HepG2 (cell line): ENCODE data around the gene PEAK3. TPM values are rescaled to one million over a fixed set of nuclear protein-coding genes. Genes with fewer than 3 reads are reported as not detected.

Source experiments
- ATM ChIP-seq: fragments of 450-650 bp; IDR thresholded peaks from 2 replicates; pipeline ENCODE4 v1.7.1; 2017; ENCODE audit warnings: mild to moderate bottlenecking, borderline replicate concordance
- BRCA1 ChIP-seq: sonication (generic); formaldehyde crosslinking; IDR thresholded peaks from 2 replicates; pipeline ENCODE4 v1.4.0; 2020; ENCODE audit warnings: missing genetic modification reagents
- CREB1 ChIP-seq, 2 experiments: fragments of 450-650 bp in 1 of 2; IDR thresholded peaks; 2 replicates each; pipeline ENCODE4 v1.6.1; 2016 to 2017; ENCODE audit warnings: control low read depth in 1 of 2, mild to moderate bottlenecking in 1 of 2, missing compliant biosample characterization in 1 of 2, missing genetic modification characterization in 1 of 2
- GATAD2A ChIP-seq: IDR thresholded peaks from 2 replicates; pipeline ENCODE4 v1.6.1; 2016
- GPN1 ChIP-seq: sonication (generic); formaldehyde crosslinking; IDR thresholded peaks from 2 replicates; pipeline ENCODE4 v1.5.1; 2020; ENCODE audit warnings: missing genetic modification reagents, borderline replicate concordance
- KAT2B ChIP-seq: fragments of 150-350 bp; IDR thresholded peaks from 2 replicates; pipeline ENCODE4 v1.6.1; 2014; ENCODE audit warnings: low read depth, low read length, borderline replicate concordance
- KDM3A ChIP-seq: IDR thresholded peaks from 2 replicates; pipeline ENCODE4 v1.6.1; 2018; ENCODE audit warnings: low read depth, missing compliant biosample characterization
- KLF15 ChIP-seq: sonication (generic); formaldehyde crosslinking; IDR thresholded peaks from 2 replicates; pipeline ENCODE4 v1.8.1; 2023; ENCODE audit warnings: borderline replicate concordance, mild to moderate bottlenecking, inconsistent platforms, missing genetic modification reagents, mixed read lengths
- PHF21A ChIP-seq: sonication (generic); formaldehyde crosslinking; IDR thresholded peaks from 2 replicates; pipeline ENCODE4 v1.5.0; 2020; ENCODE audit warnings: mild to moderate bottlenecking, missing genetic modification reagents
- REXO4 ChIP-seq: sonication (generic); formaldehyde crosslinking; IDR thresholded peaks from 2 replicates; pipeline ENCODE4 v1.8.0; 2022; ENCODE audit warnings: missing genetic modification reagents, mild to moderate bottlenecking, borderline replicate concordance
- RORA ChIP-seq: sonication (generic); formaldehyde crosslinking; IDR thresholded peaks from 2 replicates; pipeline ENCODE4 v1.5.0; 2020; ENCODE audit warnings: mild to moderate bottlenecking, missing genetic modification reagents, moderate library complexity
- TMF1 ChIP-seq: sonication (generic); formaldehyde crosslinking; IDR thresholded peaks from 2 replicates; pipeline ENCODE4 v1.8.1; 2022; ENCODE audit warnings: low read depth, missing genetic modification reagents
- ZNF614 ChIP-seq: IDR thresholded peaks from 2 replicates; pipeline ENCODE4 v1.6.1; 2018; ENCODE audit warnings: missing biosample characterization, missing genetic modification reagents, inconsistent platforms, borderline replicate concordance
- polyA plus RNA-seq, 8 experiments: library from polyadenylated mRNA; depleted of rRNA in 3 of 8; stranded (reverse) in 7 of 8; unstranded in 1 of 8; fragments of >200 nt; fragmentation: Illumina TruSeq in 4 of 8; extraction: Trizol in 4 of 8; gene quantifications; 2 replicates each; pipeline versions ENCODE4 v1.2.1 to v1.2.3, GENCODE V29; 2011 to 2016; ENCODE audit warnings: low read depth in 4 of 8, missing spikeins in 1 of 8, mixed read lengths in 1 of 8; ENCODE audit not compliant: insufficient read depth in 1 of 8
- total RNA-seq, 5 experiments: library from RNA; depleted of rRNA; stranded (reverse); fragments of >200 nt; fragmentation: Illumina TruSeq; extraction: Trizol; gene quantifications; 2 replicates each; pipeline ENCODE4 v1.2.3, GENCODE V29; 2016; ENCODE audit warnings: low read depth in 1 of 5
- TF ChIP-seq, protein P1 (sequence below): IDR thresholded peaks from 2 replicates; pipeline ENCODE4 v1.6.1; 2016; ENCODE audit warnings: mild to moderate bottlenecking, missing biosample characterization, missing genetic modification reagents
- TF ChIP-seq, protein P2 (sequence below): sonication (generic); formaldehyde crosslinking; IDR thresholded peaks from 2 replicates; pipeline ENCODE4 v1.8.1; 2023; ENCODE audit warnings: mild to moderate bottlenecking, inconsistent platforms, moderate library complexity, missing genetic modification reagents, borderline replicate concordance
- TF ChIP-seq, protein P3 (sequence below): sonication (generic); formaldehyde crosslinking; IDR thresholded peaks from 2 replicates; pipeline ENCODE4 v1.8.1; 2023; ENCODE audit warnings: mild to moderate bottlenecking, moderate library complexity, missing genetic modification reagents
- TF ChIP-seq, protein P4 (sequence below): sonication (generic); formaldehyde crosslinking; IDR thresholded peaks from 2 replicates; pipeline ENCODE4 v1.9.0; 2021; ENCODE audit warnings: missing genetic modification reagents, borderline replicate concordance
- TF ChIP-seq, protein P5 (sequence below): sonication (generic); formaldehyde crosslinking; IDR thresholded peaks from 2 replicates; pipeline ENCODE4 v1.4.0; 2020; ENCODE audit warnings: mild to moderate bottlenecking, missing genetic modification reagents
- TF ChIP-seq, protein P6 (sequence below): sonication (generic); formaldehyde crosslinking; IDR thresholded peaks from 2 replicates; pipeline ENCODE4 v1.4.0; 2020; ENCODE audit warnings: low read depth, missing genetic modification reagents
- TF ChIP-seq, protein P7 (sequence below): sonication (generic); formaldehyde crosslinking; IDR thresholded peaks from 2 replicates; pipeline ENCODE4 v1.4.0; 2020; ENCODE audit warnings: missing genetic modification reagents

Gene PEAK3
- total and polyA plus RNA-seq, 2 of the 13 experiments (the other 11 are each of a cell fraction or from before 2014, with no cell fraction given) = not detected

DNA sequence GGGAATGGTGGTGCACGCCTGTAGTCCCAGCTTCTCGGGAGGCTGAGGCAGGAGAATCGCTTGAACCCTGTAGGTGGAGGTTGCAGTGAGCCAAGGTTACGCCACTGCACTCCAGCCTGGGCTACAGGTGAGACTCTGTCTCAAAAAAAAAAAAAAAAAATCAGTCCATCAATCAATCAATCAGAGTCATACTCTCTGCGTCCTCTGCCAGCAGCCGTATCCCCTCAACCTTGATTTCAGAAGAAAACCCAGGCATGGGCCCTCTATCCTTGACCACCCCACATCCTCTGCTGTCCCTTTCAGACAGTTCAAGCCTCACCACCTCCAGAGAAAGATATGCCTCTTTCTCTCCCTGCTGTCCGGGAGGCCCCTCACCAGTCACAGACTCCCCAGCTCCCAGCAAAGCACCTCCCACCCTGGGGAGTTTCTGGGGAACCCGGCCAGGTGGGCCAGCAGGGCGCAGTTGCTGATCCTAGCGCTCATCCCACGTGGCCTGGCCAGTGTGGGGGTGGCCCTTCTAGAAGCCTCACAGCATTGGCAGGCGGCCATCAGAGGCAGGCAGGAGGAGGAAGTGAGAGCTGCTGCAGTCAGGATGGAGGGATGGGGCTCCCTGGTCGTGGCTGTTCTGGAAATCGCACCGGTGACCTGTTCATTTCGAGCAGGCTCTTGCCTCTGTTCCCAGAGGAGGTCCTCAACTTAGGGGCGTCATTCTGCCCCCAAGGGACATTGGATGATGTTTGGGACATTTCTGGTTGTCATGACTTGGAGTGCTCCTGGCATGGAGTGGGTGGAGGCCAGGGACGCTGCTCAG, 15.6 kb downstream of the PEAK3 start (continued):
- no peak; the same call in 1 of the 2 replicates for TF ChIP-seq GATAD2A (CRISPR knock-in tag)
- TF ChIP-seq, protein P1, sequence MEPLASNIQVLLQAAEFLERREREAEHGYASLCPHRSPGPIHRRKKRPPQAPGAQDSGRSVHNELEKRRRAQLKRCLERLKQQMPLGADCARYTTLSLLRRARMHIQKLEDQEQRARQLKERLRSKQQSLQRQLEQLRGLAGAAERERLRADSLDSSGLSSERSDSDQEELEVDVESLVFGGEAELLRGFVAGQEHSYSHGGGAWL = peak; percentile 79; the same call in 1 of the 2 replicates
- TF ChIP-seq ATM = no peak
- TF ChIP-seq PHF21A (CRISPR knock-in tag) = no peak
- TF ChIP-seq KAT2B = no peak
- no peak for TF ChIP-seq KLF15 (CRISPR knock-in tag)
- TF ChIP-seq, protein P2, sequence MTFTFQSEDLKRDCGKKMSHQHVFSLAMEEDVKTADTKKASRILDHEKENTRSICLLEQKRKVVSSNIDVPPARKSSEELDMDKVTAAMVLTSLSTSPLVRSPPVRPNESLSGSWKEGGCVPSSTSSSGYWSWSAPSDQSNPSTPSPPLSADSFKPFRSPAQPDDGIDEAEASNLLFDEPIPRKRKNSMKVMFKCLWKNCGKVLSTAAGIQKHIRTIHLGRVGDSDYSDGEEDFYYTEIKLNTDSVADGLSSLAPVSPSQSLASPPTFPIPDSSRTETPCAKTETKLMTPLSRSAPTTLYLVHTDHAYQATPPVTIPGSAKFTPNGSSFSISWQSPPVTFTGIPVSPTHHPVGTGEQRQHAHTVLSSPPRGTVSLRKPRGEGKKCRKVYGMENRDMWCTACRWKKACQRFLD (CRISPR knock-in tag) = no peak
- TF ChIP-seq GPN1 (CRISPR knock-in tag) = no peak
- TF ChIP-seq REXO4 (CRISPR knock-in tag) = no peak
- TF ChIP-seq, protein P3, sequence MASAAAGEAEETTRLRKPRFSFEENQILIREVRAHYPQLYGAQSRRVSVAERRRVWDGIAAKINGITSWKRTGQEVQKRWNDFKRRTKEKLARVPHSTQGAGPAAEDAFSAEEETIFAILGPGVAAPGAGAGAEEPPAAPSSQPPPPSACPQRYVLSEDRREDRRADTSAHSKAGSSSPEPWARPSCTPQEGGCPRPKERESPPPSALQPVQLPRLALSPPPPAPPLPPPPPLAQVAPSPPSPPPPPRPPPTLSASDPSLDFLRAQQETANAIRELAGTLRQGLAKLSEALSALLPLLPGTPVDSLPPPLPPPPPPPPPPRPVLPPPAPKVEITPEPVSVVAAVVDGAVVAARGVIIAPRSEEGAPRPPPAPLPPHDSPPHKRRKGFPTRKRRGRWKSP (CRISPR knock-in tag) = no peak
- TF ChIP-seq, protein P4, sequence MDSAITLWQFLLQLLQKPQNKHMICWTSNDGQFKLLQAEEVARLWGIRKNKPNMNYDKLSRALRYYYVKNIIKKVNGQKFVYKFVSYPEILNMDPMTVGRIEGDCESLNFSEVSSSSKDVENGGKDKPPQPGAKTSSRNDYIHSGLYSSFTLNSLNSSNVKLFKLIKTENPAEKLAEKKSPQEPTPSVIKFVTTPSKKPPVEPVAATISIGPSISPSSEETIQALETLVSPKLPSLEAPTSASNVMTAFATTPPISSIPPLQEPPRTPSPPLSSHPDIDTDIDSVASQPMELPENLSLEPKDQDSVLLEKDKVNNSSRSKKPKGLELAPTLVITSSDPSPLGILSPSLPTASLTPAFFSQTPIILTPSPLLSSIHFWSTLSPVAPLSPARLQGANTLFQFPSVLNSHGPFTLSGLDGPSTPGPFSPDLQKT = no peak
- TF ChIP-seq CREB1 (IDR thresholded peaks at IDR 0.05) = no peak
- TF ChIP-seq CREB1 (CRISPR knock-in tag; IDR thresholded peaks at IDR 0.05) = no peak
- TF ChIP-seq, protein P5, sequence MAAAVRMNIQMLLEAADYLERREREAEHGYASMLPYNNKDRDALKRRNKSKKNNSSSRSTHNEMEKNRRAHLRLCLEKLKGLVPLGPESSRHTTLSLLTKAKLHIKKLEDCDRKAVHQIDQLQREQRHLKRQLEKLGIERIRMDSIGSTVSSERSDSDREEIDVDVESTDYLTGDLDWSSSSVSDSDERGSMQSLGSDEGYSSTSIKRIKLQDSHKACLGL (CRISPR knock-in tag) = no peak; the same call in 1 of the 2 replicates
- no peak for TF ChIP-seq TMF1 (CRISPR knock-in tag)
- TF ChIP-seq, protein P6, sequence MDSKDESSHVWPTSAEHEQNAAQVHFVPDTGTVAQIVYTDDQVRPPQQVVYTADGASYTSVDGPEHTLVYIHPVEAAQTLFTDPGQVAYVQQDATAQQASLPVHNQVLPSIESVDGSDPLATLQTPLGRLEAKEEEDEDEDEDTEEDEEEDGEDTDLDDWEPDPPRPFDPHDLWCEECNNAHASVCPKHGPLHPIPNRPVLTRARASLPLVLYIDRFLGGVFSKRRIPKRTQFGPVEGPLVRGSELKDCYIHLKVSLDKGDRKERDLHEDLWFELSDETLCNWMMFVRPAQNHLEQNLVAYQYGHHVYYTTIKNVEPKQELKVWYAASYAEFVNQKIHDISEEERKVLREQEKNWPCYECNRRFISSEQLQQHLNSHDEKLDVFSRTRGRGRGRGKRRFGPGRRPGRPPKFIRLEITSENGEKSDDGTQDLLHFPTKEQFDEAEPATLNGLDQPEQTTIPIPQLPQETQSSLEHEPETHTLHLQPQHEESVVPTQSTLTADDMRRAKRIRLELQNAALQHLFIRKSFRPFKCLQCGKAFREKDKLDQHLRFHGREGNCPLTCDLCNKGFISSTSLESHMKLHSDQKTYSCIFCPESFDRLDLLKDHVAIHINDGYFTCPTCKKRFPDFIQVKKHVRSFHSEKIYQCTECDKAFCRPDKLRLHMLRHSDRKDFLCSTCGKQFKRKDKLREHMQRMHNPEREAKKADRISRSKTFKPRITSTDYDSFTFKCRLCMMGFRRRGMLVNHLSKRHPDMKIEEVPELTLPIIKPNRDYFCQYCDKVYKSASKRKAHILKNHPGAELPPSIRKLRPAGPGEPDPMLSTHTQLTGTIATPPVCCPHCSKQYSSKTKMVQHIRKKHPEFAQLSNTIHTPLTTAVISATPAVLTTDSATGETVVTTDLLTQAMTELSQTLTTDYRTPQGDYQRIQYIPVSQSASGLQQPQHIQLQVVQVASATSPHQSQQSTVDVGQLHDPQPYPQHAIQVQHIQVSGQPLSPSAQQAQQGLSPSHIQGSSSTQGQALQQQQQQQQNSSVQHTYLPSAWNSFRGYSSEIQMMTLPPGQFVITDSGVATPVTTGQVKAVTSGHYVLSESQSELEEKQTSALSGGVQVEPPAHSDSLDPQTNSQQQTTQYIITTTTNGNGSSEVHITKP = no peak
- TF ChIP-seq BRCA1 (CRISPR knock-in tag) = no peak
- TF ChIP-seq RORA (CRISPR knock-in tag) = no peak
- TF ChIP-seq, protein P7, sequence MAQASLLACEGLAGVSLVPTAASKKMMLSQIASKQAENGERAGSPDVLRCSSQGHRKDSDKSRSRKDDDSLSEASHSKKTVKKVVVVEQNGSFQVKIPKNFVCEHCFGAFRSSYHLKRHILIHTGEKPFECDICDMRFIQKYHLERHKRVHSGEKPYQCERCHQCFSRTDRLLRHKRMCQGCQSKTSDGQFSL (CRISPR knock-in tag) = no peak
- TF ChIP-seq KDM3A = 0 out of 2 replicates have a peak, but pooled peaks have one; percentile 24
- no peak for TF ChIP-seq ZNF614
